Measurements from ENCODE around the gene SPATA32. TPM values are rescaled to one million over a fixed set of nuclear protein-coding genes. Genes with fewer than 3 reads are reported as not detected.
A peak's percentile ranks its signal among the peaks of the same experiment; 100 is the strongest.

Gene SPATA32
- total and polyA plus RNA-seq, 7 donors: 0.07 TPM; not detected in 6

DNA sequence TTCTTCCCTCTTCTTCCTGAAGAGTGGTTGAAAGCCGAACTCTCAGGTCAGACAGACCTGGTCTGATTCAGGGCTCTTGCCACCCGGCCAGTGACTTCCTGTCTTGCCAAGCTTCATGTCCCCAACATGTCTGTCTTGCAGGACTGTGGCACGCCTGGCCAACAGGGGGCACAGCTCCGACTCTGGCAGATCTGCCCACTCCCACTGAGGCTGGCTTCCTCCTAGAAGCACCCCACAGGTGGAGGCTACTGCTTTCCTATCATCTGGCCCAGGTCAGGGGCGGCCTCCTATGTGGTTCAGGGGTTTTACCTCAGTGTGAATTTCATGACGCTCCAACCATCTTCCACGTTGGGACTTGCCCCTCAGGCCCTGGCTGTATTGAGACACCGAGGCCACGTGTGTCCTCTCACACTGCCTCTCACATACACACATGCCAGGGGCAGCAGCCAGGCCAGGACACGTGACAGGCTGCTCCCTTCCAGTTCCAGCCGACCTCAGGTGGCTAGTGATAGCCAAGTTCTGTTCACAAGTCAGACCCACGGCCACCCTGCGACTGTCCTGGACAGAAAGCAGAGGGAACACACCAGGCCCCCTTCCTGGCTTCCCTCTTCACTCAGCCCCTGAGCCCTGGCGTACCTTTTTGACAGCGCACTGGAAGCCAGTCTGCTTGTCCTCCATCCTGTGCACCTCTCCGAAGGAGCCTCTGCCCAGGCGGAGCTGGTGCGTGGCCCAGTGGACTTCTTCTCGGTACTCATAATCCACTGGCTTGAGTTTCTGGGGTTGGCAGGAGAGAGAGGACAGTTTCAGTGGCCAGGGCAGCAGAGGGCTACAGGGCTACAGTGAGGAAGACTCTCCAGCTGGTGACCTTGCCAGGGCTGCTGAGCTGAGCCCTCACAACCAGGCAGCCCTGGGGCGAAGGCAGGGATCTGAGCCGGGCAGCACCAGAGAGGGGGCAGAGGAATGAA, 22.6 kb upstream of the SPATA32 start:
- H3K4me1 ChIP-seq: peaks cover 0 to 88% (median 75%) of the 10 kb centered on the region in 4 donors
- DNase-seq: peak; percentile 85
- WGBS, 2 donors: 87% methylated on average over 21 of the region's 21 CpGs
- intact Hi-C loops (cut with DNase I): no loop called here
- TF ChIP-seq POLR2AphosphoS5 (IDR thresholded peaks at IDR 0.05): peak in 3 of 4 donors; percentile 18 to 27 (median 20)
- no peak for TF ChIP-seq EP300 (IDR thresholded peaks at IDR 0.05)
- H3K4me3 ChIP-seq: no peak overlapping the region
- no peaks in the 10 kb centered on the region for H3K9me3 ChIP-seq
- no peaks in the 10 kb centered on the region for H3K27me3 ChIP-seq
- peak overlapping the region; percentile 82 to 98 (median 92) for H3K27ac ChIP-seq
- peaks cover 9 to 73% (median 32%) of the 10 kb centered on the region in 4 donors for H3K36me3 ChIP-seq

DNA sequence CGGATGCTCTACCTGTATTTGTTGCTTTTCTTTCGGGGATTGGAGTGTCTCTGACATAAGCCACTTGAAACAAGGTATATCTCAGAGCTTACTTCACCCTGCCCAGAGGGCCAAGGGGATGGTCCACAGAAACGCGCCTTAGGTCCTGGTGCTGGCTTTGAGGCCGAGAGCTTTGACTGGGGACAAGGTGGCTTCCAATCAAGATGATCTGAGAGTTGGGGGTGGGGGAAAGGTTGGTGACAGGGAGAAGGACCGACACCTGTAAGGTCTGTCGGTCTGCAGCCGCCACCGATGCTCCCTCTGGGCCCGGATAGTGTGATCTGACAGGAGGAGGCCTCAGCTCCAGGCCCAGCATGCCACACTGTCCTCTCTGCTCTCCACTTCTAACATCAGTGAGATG, 21.8 kb upstream of the SPATA32 start:
- DNase-seq: no peak
- peak overlapping the region; percentile 82 to 98 (median 92) for H3K27ac ChIP-seq
- peaks cover 9 to 73% (median 32%) of the 10 kb centered on the region in 4 donors for H3K36me3 ChIP-seq
- H3K4me1 ChIP-seq: peaks cover 0 to 88% (median 74%) of the 10 kb centered on the region in 4 donors
- H3K4me3 ChIP-seq: no peak overlapping the region
- intact Hi-C loops (cut with DNase I): loop anchor here (2.0 kb wide), 1 partner anchor 35 kb away; no protein-coding TSS in a partner anchor
- no peaks in the 10 kb centered on the region for H3K9me3 ChIP-seq
- H3K27me3 ChIP-seq: no peaks in the 10 kb centered on the region
- TF ChIP-seq POLR2AphosphoS5 (IDR thresholded peaks at IDR 0.05) (no peak), EP300 (IDR thresholded peaks at IDR 0.05) (no peak), POLR2A (IDR thresholded peaks at IDR 0.05) (no peak), CTCF (IDR thresholded peaks at IDR 0.05) (no peak)
- 86 to 93% methylated on average over 10 of the region's 10 CpGs for WGBS, 2 donors

GRCh38 chr17:45282683-45283644, 21.1 kb upstream of the SPATA32 start:
- Histone ChIP-seq H3K36me3 (peaks cover 9 to 73% (median 32%) of the 10 kb centered on the region in 4 donors), H3K4me1 (peaks cover 0 to 88% (median 74%) of the 10 kb centered on the region in 4 donors), H3K27me3 (no peaks in the 10 kb centered on the region), H3K27ac (peak overlapping the region; percentile 82 to 98 (median 92)), H3K9me3 (no peaks in the 10 kb centered on the region), H3K4me3 (no peak overlapping the region)
- peak; percentile 91 for DNase-seq
- TF ChIP-seq CTCF (IDR thresholded peaks at IDR 0.05) (no peak), EP300 (IDR thresholded peaks at IDR 0.05) (no peak), POLR2AphosphoS5 (IDR thresholded peaks at IDR 0.05) (peak in 2 of 4 donors; percentile 63 to 70), POLR2A (IDR thresholded peaks at IDR 0.05) (no peak)
- 76 to 82% methylated on average over 21 of the region's 21 CpGs for WGBS, 2 donors
- intact Hi-C loops (cut with DNase I): loop anchor here (2.0 kb wide), 1 partner anchor 36 kb away; no protein-coding TSS in a partner anchor

DNA sequence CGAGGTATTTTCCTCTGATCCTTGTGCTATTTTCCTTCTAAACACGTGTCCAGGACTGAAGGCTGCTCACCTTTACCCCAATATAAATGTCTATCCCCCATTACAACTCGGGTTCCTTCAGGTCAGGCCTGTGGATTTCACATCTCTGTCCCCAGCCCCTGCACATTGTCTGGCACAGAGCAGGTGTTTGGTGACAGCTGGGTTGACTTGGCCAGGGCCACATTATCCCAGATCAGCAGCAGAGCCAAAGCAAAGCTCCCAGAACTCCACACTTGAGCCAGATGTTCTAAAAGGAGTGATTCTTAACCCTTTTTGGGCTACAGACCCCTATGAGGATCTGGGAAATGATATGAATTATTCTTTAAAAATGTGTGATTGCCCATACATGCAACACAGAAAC, 18.0 kb upstream of the SPATA32 start:
- Histone ChIP-seq H3K27ac (peak overlapping the region; percentile 22 to 98 (median 92)), H3K36me3 (peaks cover 0 to 42% (median 16%) of the 10 kb centered on the region in 4 donors), H3K4me1 (peaks cover 0 to 82% (median 76%) of the 10 kb centered on the region in 4 donors), H3K9me3 (no peaks in the 10 kb centered on the region), H3K4me3 (no peak overlapping the region), H3K27me3 (no peaks in the 10 kb centered on the region)
- DNase-seq: no peak
- intact Hi-C loops (cut with DNase I): loop anchor here (5.0 kb wide), 1 partner anchor 63 kb away; no protein-coding TSS in a partner anchor
- WGBS, 2 donors: 45 to 79% methylated on average over 3 of the region's 3 CpGs
- TF ChIP-seq POLR2AphosphoS5 (IDR thresholded peaks at IDR 0.05) (no peak), POLR2A (IDR thresholded peaks at IDR 0.05) (no peak), EP300 (IDR thresholded peaks at IDR 0.05) (no peak), CTCF (IDR thresholded peaks at IDR 0.05) (no peak)

All from sigmoid colon (tissue), 7 donors.